Measurements from ENCODE around the gene CFLAR. TPM values are rescaled to one million over a fixed set of nuclear protein-coding genes. Genes with fewer than 3 reads are reported as not detected.

CFLAR gene
- polyA plus RNA-seq, 1 of the 3 experiments (the other 2 are of a cell fraction) = 23.7 TPM

- no peaks in the 10 kb centered on the region for H3K27me3 ChIP-seq (ENCODE audit: insufficient read depth)
- H3K4me2 ChIP-seq = no peak overlapping the region
- no peaks in the 10 kb centered on the region for H4K20me1 ChIP-seq (ENCODE audit: insufficient read depth)
- H3K27ac ChIP-seq (ENCODE audit: low read depth in 2 of 2, low read length in 1 of 2) = no peak overlapping the region
- TF ChIP-seq TEAD4 (IDR thresholded peaks at IDR 0.05; ENCODE audit: borderline replicate concordance, insufficient read depth) (no peak), YY1 (IDR thresholded peaks at IDR 0.05; ENCODE audit: low read depth) (no peak), USF1 (IDR thresholded peaks at IDR 0.05; ENCODE audit: borderline replicate concordance, low read depth) (no peak), RXRA (IDR thresholded peaks at IDR 0.05; ENCODE audit: borderline replicate concordance, low read depth) (no peak)
- WGBS (ENCODE audit: low lambda C conversion rate) = 82% methylated on average over 9 of the region's 9 CpGs
- H3F3A ChIP-seq (replicated peaks; ENCODE audit: insufficient read depth) = peaks cover 36% of the 10 kb centered on the region
- H3K9me3 ChIP-seq = no peaks in the 10 kb centered on the region
- peaks cover 0 to 35% of the 10 kb centered on the region in 2 experiments for H3K36me3 ChIP-seq (replicated peaks in 1 of 2; ENCODE audit: control insufficient read depth in 1 of 2, insufficient read depth in 2 of 2, low read length in 1 of 2)
- ChIA-PET CTCF (interaction anchor here (0.9 to 2.8 kb wide), 4 partner anchors 23 to 253 kb away, joined by 3 to 9 read pairs (median 4); no protein-coding TSS in a partner anchor), POLR2A (no interaction called here)
- no peaks in the 10 kb centered on the region for H3K9me2 ChIP-seq
- DNase-seq = no peak
- no peak overlapping the region for H3K9ac ChIP-seq
- peaks cover 5 to 32% of the 10 kb centered on the region in 2 experiments; a peak in 3 of 4 replicates for H3K4me1 ChIP-seq (ENCODE audit: control insufficient read depth in 1 of 2, insufficient read depth in 2 of 2, low read depth in 1 of 2, low read length in 1 of 2)
- peaks cover 52% of the 10 kb centered on the region; the same call in 1 of the 2 replicates for H3K79me2 ChIP-seq (ENCODE audit: insufficient read depth)
- H3K4me3 ChIP-seq (ENCODE audit: low read depth in 2 of 2, low read length in 1 of 2) = no peak overlapping the region
- no peak overlapping the region for H2AFZ ChIP-seq (ENCODE audit: low read depth)
Observed at GRCh38 chr2:201154615-201155399, 38.8 kb downstream of the CFLAR start.

GRCh38 chr2:201156036-201156435, 40.1 kb downstream of the CFLAR start:
- Histone ChIP-seq H3F3A (replicated peaks; ENCODE audit: insufficient read depth) (peaks cover 24% of the 10 kb centered on the region), H4K20me1 (ENCODE audit: insufficient read depth) (no peaks in the 10 kb centered on the region), H3K4me3 (ENCODE audit: low read depth in 2 of 2, low read length in 1 of 2) (no peak overlapping the region), H3K4me1 (ENCODE audit: control insufficient read depth in 1 of 2, insufficient read depth in 2 of 2, low read depth in 1 of 2, low read length in 1 of 2) (peaks cover 5 to 20% of the 10 kb centered on the region in 2 experiments; a peak in 3 of 4 replicates), H3K9ac (no peak overlapping the region), H2AFZ (ENCODE audit: low read depth) (no peak overlapping the region), H3K4me2 (no peak overlapping the region), H3K27ac (ENCODE audit: low read depth in 2 of 2, low read length in 1 of 2) (no peak overlapping the region), H3K27me3 (ENCODE audit: insufficient read depth) (no peaks in the 10 kb centered on the region), H3K79me2 (ENCODE audit: insufficient read depth) (peaks cover 52% of the 10 kb centered on the region; the same call in 1 of the 2 replicates), H3K36me3 (replicated peaks in 1 of 2; ENCODE audit: control insufficient read depth in 1 of 2, insufficient read depth in 2 of 2, low read length in 1 of 2) (peaks cover 7 to 36% of the 10 kb centered on the region in 2 experiments), H3K9me3 (no peaks in the 10 kb centered on the region), H3K9me2 (no peaks in the 10 kb centered on the region)
- no peak for DNase-seq
- ChIA-PET CTCF (interaction anchor here (2.8 kb wide), 1 partner anchor 22 kb away, joined by 9 read pairs; no protein-coding TSS in a partner anchor), POLR2A (no interaction called here)
- TF ChIP-seq GABPA (IDR thresholded peaks at IDR 0.05; ENCODE audit: low read depth) (no peak), RAD21 (IDR thresholded peaks at IDR 0.05; ENCODE audit: low read length) (no peak), SMC3 (IDR thresholded peaks at IDR 0.05; ENCODE audit: low read depth, low read length) (no peak), POLR2AphosphoS5 (IDR thresholded peaks at IDR 0.05; ENCODE audit: low read depth, low read length) (no peak), MEF2A (IDR thresholded peaks at IDR 0.05; ENCODE audit: borderline replicate concordance, low read depth) (no peak), USF1 (IDR thresholded peaks at IDR 0.05; ENCODE audit: borderline replicate concordance, low read depth) (no peak), ZBTB33 (IDR thresholded peaks at IDR 0.05; ENCODE audit: borderline replicate concordance, low read depth) (no peak), TCF12 (IDR thresholded peaks at IDR 0.05) (no peak)
- WGBS (ENCODE audit: low lambda C conversion rate) = 95% methylated on average over 6 of the region's 6 CpGs

Data from SK-N-SH (cell line).